Lung (tissue), 12 donors: Measurements from ENCODE around the gene LMF2. TPM values are rescaled to one million over a fixed set of nuclear protein-coding genes. Genes with fewer than 3 reads are reported as not detected.

Experiments used
- ATAC-seq: fragments of 200-7000 bp; cut with Tn5 transposase; one replicate; pipeline ENCODE4 v1.9.1; 2020; ENCODE audit warnings: moderate number of reproducible peaks; ENCODE audit not compliant: insufficient read depth, low FRiP score
- DNase-seq, 3 donors: peaks; one replicate each; pipeline ENCODE4 v3.0.0-alpha.2; 2013 to 2017
- H3K27ac ChIP-seq, 2 donors: one replicate each; pipeline ENCODE4 v1.5.1; 2013; ENCODE audit warnings: mild to moderate bottlenecking in 2 of 2, moderate library complexity in 2 of 2, control low read depth in 1 of 2, inconsistent platforms in 1 of 2, low read depth in 1 of 2, low read length in 1 of 2
- H3K27me3 ChIP-seq, 3 donors: one replicate each; pipeline ENCODE4 v1.5.1; 2013; ENCODE audit warnings: low read length in 2 of 3; ENCODE audit not compliant: control insufficient read depth in 3 of 3, insufficient read depth in 3 of 3
- H3K36me3 ChIP-seq, 4 donors: one replicate each; pipeline ENCODE4 v1.5.1; 2013; ENCODE audit warnings: low read length in 4 of 4, mild to moderate bottlenecking in 1 of 4, moderate library complexity in 1 of 4; ENCODE audit not compliant: control insufficient read depth in 4 of 4, insufficient read depth in 4 of 4
- H3K4me1 ChIP-seq, 5 donors: one replicate each; pipeline ENCODE4 v1.5.1; 2013; ENCODE audit warnings: low read length in 5 of 5, mild to moderate bottlenecking in 2 of 5, moderate library complexity in 1 of 5; ENCODE audit not compliant: control insufficient read depth in 5 of 5, insufficient read depth in 5 of 5
- H3K4me3 ChIP-seq: one replicate; pipeline ENCODE4 v1.5.1; 2013; ENCODE audit warnings: mild to moderate bottlenecking, control low read depth, moderate library complexity
- H3K9ac ChIP-seq, 2 donors: one replicate each; pipeline ENCODE4 v1.5.1; 2013; ENCODE audit warnings: low read length in 2 of 2, control low read depth in 1 of 2; ENCODE audit not compliant: insufficient read depth in 1 of 2
- H3K9me3 ChIP-seq, 4 donors: one replicate each; pipeline ENCODE4 v1.5.1; 2013; ENCODE audit warnings: low read length in 3 of 4, mild to moderate bottlenecking in 1 of 4, moderate library complexity in 1 of 4; ENCODE audit not compliant: control insufficient read depth in 4 of 4, insufficient read depth in 3 of 4
- WGBS, 2 donors: extraction: QIAGEN DNeasy Blood & Tissue Kit; methylation state at CpG; one replicate each; pipeline ENCODE4 v1.1.7; 2013; 5-methylcytosine and 5-hydroxymethylcytosine counted together
- polyA plus RNA-seq, 2 donors: library from polyadenylated mRNA; stranded (reverse); fragments of 200-250 nt; gene quantifications; one replicate each; pipeline ENCODE4 v1.2.1, GENCODE V29; 2013
- total RNA-seq, 2 donors: library from RNA; depleted of rRNA in 1 of 2; stranded (reverse); fragments of >200 nt in 1 of 2; gene quantifications; one replicate each; pipeline ENCODE4 v1.2.1, GENCODE V29; 2014 to 2021
- TF ChIP-seq, protein P1 (sequence below): IDR thresholded peaks from 2 replicates; pipeline ENCODE4 v1.5.1; 2012; ENCODE audit warnings: mild to moderate bottlenecking; ENCODE audit errors: control extremely low read depth, extremely low read depth
- donor health status: control.
- donor health status: control.
- donor health status: Bipolar disorder and iron deficiency.
- donor health status: healthy.
- donor health status: DM: yes; HTN: yes; CAD: no.

Gene LMF2
- total and polyA plus RNA-seq, 4 donors: 29.8 to 84.6 (median 50.4) TPM

DNA sequence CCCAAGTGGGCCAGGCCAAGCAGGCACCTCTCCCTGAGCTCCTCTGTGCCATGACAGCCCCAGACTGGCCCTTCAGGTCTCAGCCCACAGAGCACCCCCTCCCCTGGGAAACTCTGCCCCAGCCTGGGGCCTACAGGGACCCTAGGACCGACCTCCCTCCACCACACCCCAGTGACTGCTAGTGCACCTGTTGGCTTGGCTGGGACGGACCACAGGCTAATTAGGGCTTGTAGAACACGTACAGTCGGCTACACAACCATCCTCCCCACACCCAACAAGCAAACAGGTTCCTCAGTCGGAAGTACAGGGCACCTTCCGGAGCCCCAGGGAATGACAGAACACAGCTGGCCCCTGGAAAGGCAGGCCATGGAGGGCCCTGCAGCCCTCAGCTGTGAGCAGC is 37.0 kb downstream of the LMF2 start:
- Histone ChIP-seq H3K9me3 (no peaks in the 10 kb centered on the region), H3K27me3 (no peaks in the 10 kb centered on the region), H3K27ac (no peak overlapping the region), H3K4me3 (no peak overlapping the region), H3K9ac (no peak overlapping the region), H3K4me1 (peaks cover 8 to 42% (median 9%) of the 10 kb centered on the region in 5 donors), H3K36me3 (peaks cover 4 to 26% (median 13%) of the 10 kb centered on the region in 4 donors)
- DNase-seq (no peak), ATAC-seq (no peak)
- TF ChIP-seq, protein P1, sequence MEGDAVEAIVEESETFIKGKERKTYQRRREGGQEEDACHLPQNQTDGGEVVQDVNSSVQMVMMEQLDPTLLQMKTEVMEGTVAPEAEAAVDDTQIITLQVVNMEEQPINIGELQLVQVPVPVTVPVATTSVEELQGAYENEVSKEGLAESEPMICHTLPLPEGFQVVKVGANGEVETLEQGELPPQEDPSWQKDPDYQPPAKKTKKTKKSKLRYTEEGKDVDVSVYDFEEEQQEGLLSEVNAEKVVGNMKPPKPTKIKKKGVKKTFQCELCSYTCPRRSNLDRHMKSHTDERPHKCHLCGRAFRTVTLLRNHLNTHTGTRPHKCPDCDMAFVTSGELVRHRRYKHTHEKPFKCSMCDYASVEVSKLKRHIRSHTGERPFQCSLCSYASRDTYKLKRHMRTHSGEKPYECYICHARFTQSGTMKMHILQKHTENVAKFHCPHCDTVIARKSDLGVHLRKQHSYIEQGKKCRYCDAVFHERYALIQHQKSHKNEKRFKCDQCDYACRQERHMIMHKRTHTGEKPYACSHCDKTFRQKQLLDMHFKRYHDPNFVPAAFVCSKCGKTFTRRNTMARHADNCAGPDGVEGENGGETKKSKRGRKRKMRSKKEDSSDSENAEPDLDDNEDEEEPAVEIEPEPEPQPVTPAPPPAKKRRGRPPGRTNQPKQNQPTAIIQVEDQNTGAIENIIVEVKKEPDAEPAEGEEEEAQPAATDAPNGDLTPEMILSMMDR: no peak
- WGBS, 2 donors: 66 to 78% methylated on average over 6 of the region's 6 CpGs

DNA sequence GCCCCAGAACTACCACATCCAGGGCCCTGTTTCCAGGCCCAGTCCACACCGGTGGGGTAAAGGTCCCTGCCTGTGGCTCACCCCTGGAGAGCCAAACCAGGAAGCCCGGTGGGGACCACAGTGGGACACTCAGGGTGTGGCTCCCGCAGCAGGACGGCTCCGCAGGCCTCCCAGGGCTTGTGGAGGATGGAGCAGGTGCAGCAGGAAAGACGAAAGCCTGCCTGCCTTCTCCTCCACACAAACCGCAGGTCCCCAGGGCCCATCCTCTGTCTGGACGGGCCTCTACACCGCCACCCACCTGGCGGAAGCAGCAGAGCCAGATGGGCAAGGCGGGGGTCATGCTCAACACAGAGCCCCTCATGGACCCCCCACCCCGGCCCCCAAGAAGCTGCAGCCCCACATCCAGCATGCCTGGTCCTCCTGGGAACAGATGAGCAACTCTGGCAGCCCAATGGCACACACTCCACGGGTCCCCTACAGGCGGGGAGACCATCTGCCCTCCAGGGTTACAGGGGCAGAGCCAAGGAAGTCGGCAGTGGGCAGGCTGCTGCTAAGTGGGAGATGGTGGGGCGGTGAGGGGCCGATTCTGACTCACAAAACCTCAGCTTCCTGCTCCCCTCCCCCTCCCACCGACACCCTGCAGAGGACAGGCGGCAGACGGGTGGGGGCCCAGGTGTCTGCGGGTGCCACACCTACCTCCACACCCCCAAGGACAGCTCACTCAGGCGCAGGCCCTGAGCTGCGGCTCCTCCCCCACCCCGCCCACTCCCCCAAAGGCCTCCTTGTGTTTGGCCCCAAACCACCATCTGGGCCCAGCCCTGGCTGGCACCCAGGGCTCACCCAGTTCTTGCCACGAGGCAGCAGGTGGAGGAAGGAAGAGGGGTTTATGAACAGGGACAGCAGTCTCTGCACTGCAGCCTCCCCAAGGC is 37.9 kb downstream of the LMF2 start:
- no peaks in the 10 kb centered on the region for H3K9me3 ChIP-seq
- no peak overlapping the region for H3K9ac ChIP-seq
- H3K36me3 ChIP-seq: peaks cover 8 to 35% (median 17%) of the 10 kb centered on the region in 4 donors
- no peak overlapping the region for H3K27ac ChIP-seq
- ATAC-seq: peak; percentile 68
- no peaks in the 10 kb centered on the region for H3K27me3 ChIP-seq
- no peak overlapping the region for H3K4me3 ChIP-seq
- H3K4me1 ChIP-seq: peaks cover 6 to 42% (median 9%) of the 10 kb centered on the region in 5 donors
- WGBS, 2 donors: 28 to 46% methylated on average over 24 to 25 of the region's 25 CpGs
- TF ChIP-seq, protein P1: no peak
- DNase-seq: no peak

DNA sequence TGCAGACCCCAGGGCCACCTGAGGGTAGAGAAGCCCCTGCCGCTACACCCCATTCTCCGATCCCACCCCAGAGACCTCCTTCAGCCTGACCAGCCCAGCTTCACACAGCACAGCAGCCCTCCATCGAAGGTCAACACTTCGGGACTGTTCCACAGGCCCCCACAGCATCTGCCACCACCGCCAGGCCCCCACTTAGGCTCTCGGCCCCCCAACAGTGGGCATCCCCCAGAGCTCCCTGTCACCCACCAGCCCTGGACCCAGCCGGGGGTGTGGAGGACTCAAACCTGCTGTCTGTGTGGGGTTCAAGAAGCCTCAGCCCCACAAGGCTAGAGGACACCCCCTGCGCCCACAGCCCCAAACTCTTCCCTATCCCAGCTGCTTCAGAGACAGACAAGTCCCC is 38.9 kb downstream of the LMF2 start:
- Histone ChIP-seq H3K9ac (no peak overlapping the region), H3K27me3 (no peaks in the 10 kb centered on the region), H3K36me3 (peaks cover 9 to 45% (median 22%) of the 10 kb centered on the region in 4 donors), H3K4me3 (no peak overlapping the region), H3K4me1 (peaks cover 2 to 38% (median 7%) of the 10 kb centered on the region in 5 donors), H3K27ac (no peak overlapping the region), H3K9me3 (no peaks in the 10 kb centered on the region)
- WGBS, 2 donors: 88 to 91% methylated on average over 8 of the region's 8 CpGs
- ATAC-seq: no peak
- TF ChIP-seq, protein P1: no peak
- no peak for DNase-seq
